ENCODE measurements around the gene CDH4. TPM values are rescaled to one million over a fixed set of nuclear protein-coding genes. Genes with fewer than 3 reads are reported as not detected.

The CDH4 gene
- total and polyA plus RNA-seq, 2 of the 13 experiments (the other 11 are each of a cell fraction or from before 2014, with no cell fraction given), result not detected

DNA sequence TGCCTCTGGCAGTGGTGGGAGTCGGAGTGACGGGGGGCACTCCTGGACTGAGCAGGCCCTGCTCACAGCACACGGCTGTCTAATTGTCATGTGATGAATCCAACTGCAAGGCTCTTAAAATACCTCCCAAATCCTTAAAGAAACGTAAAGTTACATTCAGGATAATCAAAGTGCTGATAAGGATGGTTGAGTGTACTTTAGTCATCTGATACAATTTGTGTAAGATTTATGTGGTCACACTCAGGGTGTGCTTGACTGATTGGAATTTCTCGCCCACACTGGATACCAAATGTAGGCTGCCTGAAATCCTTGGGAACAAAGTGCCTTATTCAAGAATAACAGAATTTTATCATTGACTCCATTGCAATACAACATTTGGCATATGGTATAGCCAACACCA, 238.7 kb downstream of the CDH4 start (continued):
- TF ChIP-seq MXI1 (IDR thresholded peaks at IDR 0.05; ENCODE audit: borderline replicate concordance, low read depth, low read length), result no peak
- TF ChIP-seq, protein P1, sequence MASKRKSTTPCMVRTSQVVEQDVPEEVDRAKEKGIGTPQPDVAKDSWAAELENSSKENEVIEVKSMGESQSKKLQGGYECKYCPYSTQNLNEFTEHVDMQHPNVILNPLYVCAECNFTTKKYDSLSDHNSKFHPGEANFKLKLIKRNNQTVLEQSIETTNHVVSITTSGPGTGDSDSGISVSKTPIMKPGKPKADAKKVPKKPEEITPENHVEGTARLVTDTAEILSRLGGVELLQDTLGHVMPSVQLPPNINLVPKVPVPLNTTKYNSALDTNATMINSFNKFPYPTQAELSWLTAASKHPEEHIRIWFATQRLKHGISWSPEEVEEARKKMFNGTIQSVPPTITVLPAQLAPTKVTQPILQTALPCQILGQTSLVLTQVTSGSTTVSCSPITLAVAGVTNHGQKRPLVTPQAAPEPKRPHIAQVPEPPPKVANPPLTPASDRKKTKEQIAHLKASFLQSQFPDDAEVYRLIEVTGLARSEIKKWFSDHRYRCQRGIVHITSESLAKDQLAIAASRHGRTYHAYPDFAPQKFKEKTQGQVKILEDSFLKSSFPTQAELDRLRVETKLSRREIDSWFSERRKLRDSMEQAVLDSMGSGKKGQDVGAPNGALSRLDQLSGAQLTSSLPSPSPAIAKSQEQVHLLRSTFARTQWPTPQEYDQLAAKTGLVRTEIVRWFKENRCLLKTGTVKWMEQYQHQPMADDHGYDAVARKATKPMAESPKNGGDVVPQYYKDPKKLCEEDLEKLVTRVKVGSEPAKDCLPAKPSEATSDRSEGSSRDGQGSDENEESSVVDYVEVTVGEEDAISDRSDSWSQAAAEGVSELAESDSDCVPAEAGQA (IDR thresholded peaks at IDR 0.05; ENCODE audit: low read depth), result no peak
- TF ChIP-seq, protein P1 (CRISPR knock-in tag; IDR thresholded peaks at IDR 0.05; ENCODE audit: borderline replicate concordance), result no peak
- TF ChIP-seq PHF20 (CRISPR knock-in tag; IDR thresholded peaks at IDR 0.05), result no peak

GRCh38 chr20:61492065-61492464, 240.0 kb downstream of the CDH4 start:
- H3K36me3 ChIP-seq (replicated peaks in 1 of 2; ENCODE audit: control insufficient read depth in 1 of 2, insufficient read depth in 2 of 2, low read length in 2 of 2), result no peaks in the 10 kb centered on the region
- no TSS peak for BruUV-seq (replicated peaks)
- in situ Hi-C loops (cut with HindIII; ENCODE audit: extremely low pct_ligation_motif_present, low pct_unique_long_range_greater_than_20kb), result no loop called here
- no peak overlapping the region for H2AFZ ChIP-seq (ENCODE audit: low read length)
- DNase-seq (ENCODE audit: low spot score) (no peak), FAIRE-seq (peak; percentile 76), ATAC-seq (no peak)
- H3K4me2 ChIP-seq (ENCODE audit: low read depth, low read length), result no peak overlapping the region
- WGBS (ENCODE audit: low lambda C conversion rate), result 29% methylated on average over 3 of the region's 3 CpGs
- intact Hi-C loops (cut with micrococcal nuclease; ENCODE audit: unreplicated experiment), result no loop called here
- ChIA-PET POLR2A (no interaction called here), CTCF (ENCODE audit: low intra/inter-chr PET ratio, low total read pairs) (no interaction called here)
- no peaks in the 10 kb centered on the region for H3K4me1 ChIP-seq (ENCODE audit: insufficient read depth, low read length)
- 0 out of 5 replicates have a peak, but pooled peaks cover 0 to 2% of the 10 kb centered on the region in 2 experiments for H3K27me3 ChIP-seq (ENCODE audit: control insufficient read depth in 1 of 2, insufficient read depth in 2 of 2, low read length in 2 of 2)
- no peak overlapping the region for H3K27ac ChIP-seq (ENCODE audit: extremely low read length, insufficient read depth, low read length)
- H4K20me1 ChIP-seq (ENCODE audit: insufficient read depth, low read length), result no peaks in the 10 kb centered on the region
- no peak overlapping the region for H3K4me3 ChIP-seq (replicated peaks in 1 of 3; ENCODE audit: insufficient read depth in 1 of 3, low read depth in 2 of 3, low read length in 3 of 3)
- H3K9ac ChIP-seq (ENCODE audit: insufficient read depth, low read depth, low read length), result no peak overlapping the region
- no peaks in the 10 kb centered on the region for H3K9me3 ChIP-seq (ENCODE audit: low read length)
- no peaks in the 10 kb centered on the region for H3K79me2 ChIP-seq (ENCODE audit: insufficient read depth, low read length)
- TF ChIP-seq HNF4A (CRISPR knock-in tag; IDR thresholded peaks at IDR 0.05), result no peak
- TF ChIP-seq ZBTB40 (IDR thresholded peaks at IDR 0.05), result peak; percentile 22; the same call in 1 of the 2 replicates
- TF ChIP-seq ZBTB40 (CRISPR knock-in tag; IDR thresholded peaks at IDR 0.05), result no peak
- no peak for TF ChIP-seq PRPF4 (IDR thresholded peaks at IDR 0.05; ENCODE audit: low read depth, low read length, poor library complexity, severe bottlenecking)
- peak; percentile 54; the same call in 1 of the 2 replicates for TF ChIP-seq FOXP1 (IDR thresholded peaks at IDR 0.05)
- TF ChIP-seq FOXP1 (CRISPR knock-in tag; IDR thresholded peaks at IDR 0.05), result no peak

All from HepG2 (cell line).